T-helper 2 cell treated with Interferon-gamma antibody and Interleukin-4, amounts not matched to agents 5 μg/mL and 100 μg/mL, for 36 hours (primary cell): ENCODE data around the gene SCD5.

Experiments
- DNase-seq: peaks from one replicate; pipeline ENCODE4 v3.0.0; 2021; ENCODE audit warnings: low spot score
- H3K27ac Mint-ChIP-seq: one replicate; pipeline ENCODE4 v1.8.0; 2021; ENCODE audit warnings: mild to moderate bottlenecking, mixed read lengths
- H3K27me3 Mint-ChIP-seq: one replicate; pipeline ENCODE4 v1.8.0; 2021; ENCODE audit warnings: low read depth, mixed read lengths
- H3K36me3 Mint-ChIP-seq: one replicate; pipeline ENCODE4 v1.8.0; 2021; ENCODE audit warnings: low read depth, mixed read lengths
- H3K4me1 Mint-ChIP-seq: one replicate; pipeline ENCODE4 v1.8.0; 2021; ENCODE audit warnings: low read depth, mixed read lengths
- H3K4me3 Mint-ChIP-seq: one replicate; pipeline ENCODE4 v1.8.0; 2022; ENCODE audit warnings: mild to moderate bottlenecking, moderate library complexity, mixed read lengths
- H3K9me3 Mint-ChIP-seq: one replicate; pipeline ENCODE4 v1.8.0; 2021; ENCODE audit warnings: mixed read lengths

The SCD5 gene

DNA sequence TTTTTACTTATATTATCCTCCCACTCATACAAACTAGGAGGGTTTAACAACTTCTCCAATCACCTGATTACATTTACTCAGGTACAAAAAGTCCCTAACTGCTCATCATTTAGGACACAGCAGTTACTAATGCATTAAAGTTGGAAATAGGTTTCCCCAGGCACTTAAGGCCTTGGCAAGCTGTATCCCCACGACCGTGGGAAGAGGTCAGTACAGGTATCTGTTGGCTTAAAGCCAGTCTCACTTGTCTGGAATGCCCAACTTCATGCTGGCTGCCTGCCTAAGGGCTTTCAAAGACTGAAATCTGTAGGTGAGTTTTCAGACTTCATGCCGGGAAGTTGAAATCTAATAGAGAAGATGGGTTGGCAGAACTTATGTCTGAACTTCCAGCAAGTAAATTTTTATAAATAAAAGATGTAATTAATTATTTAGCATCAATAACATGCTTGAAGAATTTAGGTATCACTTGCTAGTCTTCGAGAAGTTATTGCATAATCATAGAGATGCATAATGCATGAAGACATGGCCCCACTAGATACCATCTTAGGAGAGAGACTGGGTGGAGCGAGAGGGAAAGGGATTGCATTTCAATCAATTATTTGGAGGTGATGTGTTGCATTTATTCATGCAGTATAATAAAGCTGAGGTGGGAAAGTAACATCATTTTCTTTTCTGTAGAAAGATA is 54.2 kb downstream of the SCD5 start:
- Mint-ChIP-seq H3K36me3 (no peaks in the 10 kb centered on the region), H3K4me3 (no peak overlapping the region), H3K9me3 (no peaks in the 10 kb centered on the region), H3K27ac (no peak overlapping the region), H3K4me1 (no peaks in the 10 kb centered on the region), H3K27me3 (peaks cover 16% of the 10 kb centered on the region)
- no peak for DNase-seq

DNA sequence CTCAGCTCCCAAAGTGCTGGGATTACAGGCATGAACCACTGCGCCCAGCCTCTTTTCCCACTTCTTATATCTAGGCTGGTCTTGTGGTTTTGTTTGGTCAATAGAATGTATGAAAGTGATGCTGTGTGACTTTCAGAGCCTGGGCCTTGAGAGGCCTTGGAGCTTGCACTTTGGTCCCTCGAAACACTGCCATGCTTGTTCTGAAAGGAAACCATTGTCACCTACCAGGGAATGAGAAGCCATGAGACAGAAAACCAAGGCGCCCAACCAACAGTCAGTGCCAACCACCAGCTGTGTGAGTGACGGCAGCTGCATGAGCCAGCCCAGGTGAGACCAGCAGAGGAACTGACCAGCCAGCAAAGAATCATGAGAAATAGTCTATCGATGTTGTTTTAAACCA is 57.4 kb downstream of the SCD5 start:
- H3K27ac Mint-ChIP-seq, result no peak overlapping the region

DNA sequence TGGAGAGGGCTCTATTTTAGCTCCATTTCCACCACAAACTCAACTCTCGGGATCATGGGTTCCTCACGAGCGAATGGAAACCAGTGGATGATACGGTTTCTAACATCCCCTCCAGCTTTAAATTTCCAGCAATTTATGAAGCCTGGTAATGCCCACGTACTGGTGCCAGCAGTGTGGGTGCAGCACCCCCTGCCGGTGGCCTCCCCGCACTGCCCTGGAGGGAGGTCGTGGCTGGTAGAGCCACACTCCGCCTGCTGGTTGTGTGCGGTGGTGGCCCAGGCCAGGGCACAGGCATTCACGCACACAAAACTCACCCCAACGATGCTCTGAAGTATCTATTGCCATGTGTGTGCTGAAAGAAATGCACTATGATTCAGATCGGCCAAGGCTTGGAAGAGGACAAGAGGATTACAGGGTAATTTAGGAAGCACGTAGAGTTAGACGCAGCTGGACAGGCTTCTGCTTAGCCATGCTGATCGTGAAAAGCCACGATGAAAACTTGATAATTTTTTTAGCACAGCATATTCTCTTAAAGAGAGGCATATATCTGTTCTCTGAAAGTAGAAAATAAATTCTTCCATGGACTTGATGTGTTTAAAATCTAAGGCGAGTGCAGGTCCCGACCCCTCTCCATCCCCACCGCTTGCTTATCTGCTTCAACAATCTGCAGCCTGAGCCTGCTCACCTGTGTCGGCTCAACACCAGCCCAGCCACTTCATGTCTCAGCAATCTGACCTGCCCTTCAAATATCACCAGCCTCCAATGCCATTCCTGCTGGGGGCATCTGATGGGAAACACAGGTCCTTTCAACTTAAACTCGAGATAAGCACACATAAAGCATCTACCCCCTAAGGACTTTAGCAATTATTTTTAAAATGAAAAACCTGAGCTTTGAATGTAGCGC is 59.1 kb downstream of the SCD5 start:
- H3K27me3 Mint-ChIP-seq, result peaks cover 5% of the 10 kb centered on the region
- H3K9me3 Mint-ChIP-seq, result no peaks in the 10 kb centered on the region
- DNase-seq, result peak; percentile 71
- H3K36me3 Mint-ChIP-seq, result no peaks in the 10 kb centered on the region
- H3K4me3 Mint-ChIP-seq, result no peak overlapping the region
- no peaks in the 10 kb centered on the region for H3K4me1 Mint-ChIP-seq
- H3K27ac Mint-ChIP-seq, result no peak overlapping the region

More for the DNA sequence above, 57.4 kb downstream of the SCD5 start:
- Mint-ChIP-seq H3K4me3 (no peak overlapping the region), H3K4me1 (no peaks in the 10 kb centered on the region), H3K27me3 (peaks cover 10% of the 10 kb centered on the region), H3K9me3 (no peaks in the 10 kb centered on the region), H3K36me3 (no peaks in the 10 kb centered on the region)
- DNase-seq, result no peak

DNA sequence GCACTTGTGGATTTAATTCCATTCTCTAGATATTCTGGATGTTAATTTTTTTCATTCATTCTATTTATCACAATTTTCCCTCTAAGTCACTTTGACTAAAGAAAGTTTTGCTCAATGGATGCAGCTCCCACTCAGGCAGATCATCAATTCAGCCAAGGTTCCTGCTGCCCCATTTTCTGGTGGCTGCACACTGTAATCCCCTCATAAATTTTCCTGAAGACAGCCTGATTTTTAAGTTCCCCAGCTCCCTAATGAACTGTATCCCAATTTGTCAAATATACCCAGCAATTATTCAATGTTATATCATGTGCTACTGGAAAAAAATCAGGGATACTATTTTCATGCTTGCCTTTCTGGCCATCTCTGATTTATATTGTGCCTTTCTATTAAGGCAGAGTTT is 61.2 kb downstream of the SCD5 start:
- Mint-ChIP-seq H3K36me3 (no peaks in the 10 kb centered on the region), H3K27ac (no peak overlapping the region), H3K27me3 (peaks cover 11% of the 10 kb centered on the region), H3K9me3 (no peaks in the 10 kb centered on the region), H3K4me3 (no peak overlapping the region), H3K4me1 (no peaks in the 10 kb centered on the region)
- DNase-seq, result no peak

DNA sequence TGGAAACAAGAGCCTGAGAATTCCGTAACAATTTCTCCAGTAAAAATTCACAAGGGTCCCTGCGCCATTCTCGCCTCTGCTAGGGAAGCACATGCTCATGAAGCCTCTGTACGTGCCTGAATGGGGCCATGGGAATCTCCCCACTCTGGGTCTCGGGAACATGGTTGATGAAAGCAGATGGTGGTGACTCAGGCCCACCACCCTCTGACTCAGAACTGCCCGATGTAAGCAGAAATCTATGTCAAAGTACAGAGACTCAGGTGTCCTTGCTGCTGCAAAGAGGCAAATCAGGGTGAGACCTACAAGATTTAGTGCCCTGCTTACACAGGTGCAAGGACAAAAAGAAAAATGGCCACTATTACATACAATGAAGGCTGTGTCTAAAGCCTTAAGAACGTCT is 65.0 kb downstream of the SCD5 start:
- no peak for DNase-seq
- Mint-ChIP-seq H3K36me3 (no peaks in the 10 kb centered on the region), H3K4me1 (no peaks in the 10 kb centered on the region), H3K4me3 (no peak overlapping the region), H3K9me3 (no peaks in the 10 kb centered on the region), H3K27ac (no peak overlapping the region), H3K27me3 (peaks cover 6% of the 10 kb centered on the region)

DNA sequence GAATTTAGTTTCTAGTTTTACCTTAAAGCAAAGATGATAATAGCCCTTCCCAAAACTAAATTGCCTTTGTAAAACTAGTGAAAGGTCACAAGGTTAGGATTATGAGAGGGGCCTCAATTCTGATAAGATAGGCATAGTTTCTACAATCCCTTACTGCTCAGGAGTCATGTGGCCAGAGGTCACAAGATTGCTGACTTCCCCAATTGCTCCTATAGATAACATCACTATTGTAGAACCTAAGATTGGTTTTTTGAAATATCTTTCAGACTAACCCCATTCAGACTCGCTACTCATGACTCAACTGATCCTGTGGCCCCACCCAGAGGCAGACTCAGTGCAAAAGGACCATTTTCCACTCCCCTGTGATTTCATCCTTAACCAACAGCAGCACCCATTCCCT is 70.3 kb downstream of the SCD5 start:
- no peak overlapping the region for H3K4me3 Mint-ChIP-seq
- no peaks in the 10 kb centered on the region for H3K4me1 Mint-ChIP-seq
- H3K36me3 Mint-ChIP-seq, result no peaks in the 10 kb centered on the region
- H3K27ac Mint-ChIP-seq, result no peak overlapping the region
- no peaks in the 10 kb centered on the region for H3K9me3 Mint-ChIP-seq
- DNase-seq, result no peak
- H3K27me3 Mint-ChIP-seq, result peaks cover 3% of the 10 kb centered on the region

DNA sequence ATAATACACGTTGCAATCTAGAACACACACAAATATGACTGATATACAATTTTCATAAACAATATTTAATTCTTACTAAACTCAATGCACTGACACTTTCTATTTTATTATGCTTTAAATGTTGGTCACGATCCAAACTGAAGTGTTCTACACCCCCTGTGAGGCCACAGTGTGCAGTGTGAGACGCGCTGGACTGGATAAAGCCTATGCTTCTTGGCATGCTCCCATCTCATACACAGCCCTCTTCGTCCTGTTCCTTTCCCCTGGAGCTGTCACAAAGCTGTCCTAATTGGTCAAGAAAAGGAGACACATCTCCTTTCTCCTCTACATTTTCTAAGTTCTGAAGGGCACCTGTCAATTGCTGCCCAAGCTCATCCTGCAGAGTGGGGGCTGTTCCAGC is 72.0 kb downstream of the SCD5 start:
- Mint-ChIP-seq H3K27me3 (no peaks in the 10 kb centered on the region), H3K9me3 (no peaks in the 10 kb centered on the region), H3K4me1 (peaks cover 2% of the 10 kb centered on the region), H3K36me3 (no peaks in the 10 kb centered on the region), H3K27ac (no peak overlapping the region), H3K4me3 (no peak overlapping the region)
- no peak for DNase-seq

DNA sequence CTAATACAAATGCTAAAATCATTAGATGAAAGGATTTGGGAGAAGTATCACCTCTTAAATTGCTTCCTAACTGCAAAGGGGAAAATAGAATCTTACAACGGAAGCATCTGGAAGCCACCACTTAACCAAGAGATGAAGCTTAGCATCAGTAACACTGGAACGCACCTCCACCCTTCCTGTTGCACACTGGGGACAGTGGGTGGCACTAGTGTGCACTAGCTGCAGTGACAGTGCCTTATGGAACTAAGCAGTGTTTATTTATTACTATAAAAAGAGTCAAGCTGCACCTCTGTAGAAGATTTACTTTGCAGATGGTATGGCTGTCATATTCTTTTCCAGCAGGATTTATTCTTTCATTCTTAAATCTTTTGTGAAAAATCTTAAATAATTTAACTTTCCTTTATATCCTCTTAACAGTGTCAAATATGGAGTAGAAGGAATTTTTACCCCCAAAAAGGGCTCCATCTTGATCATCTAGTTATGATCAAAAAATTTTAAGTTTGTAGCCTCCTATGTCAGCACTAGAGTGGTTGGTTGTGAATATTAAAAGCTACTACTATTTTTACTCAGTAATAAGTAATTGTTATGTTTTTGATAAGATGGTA is 76.7 kb downstream of the SCD5 start:
- no peak overlapping the region for H3K4me3 Mint-ChIP-seq
- no peaks in the 10 kb centered on the region for H3K36me3 Mint-ChIP-seq
- no peaks in the 10 kb centered on the region for H3K27me3 Mint-ChIP-seq
- DNase-seq, result no peak
- peaks cover 2% of the 10 kb centered on the region for H3K4me1 Mint-ChIP-seq
- H3K9me3 Mint-ChIP-seq, result no peaks in the 10 kb centered on the region
- no peak overlapping the region for H3K27ac Mint-ChIP-seq

DNA sequence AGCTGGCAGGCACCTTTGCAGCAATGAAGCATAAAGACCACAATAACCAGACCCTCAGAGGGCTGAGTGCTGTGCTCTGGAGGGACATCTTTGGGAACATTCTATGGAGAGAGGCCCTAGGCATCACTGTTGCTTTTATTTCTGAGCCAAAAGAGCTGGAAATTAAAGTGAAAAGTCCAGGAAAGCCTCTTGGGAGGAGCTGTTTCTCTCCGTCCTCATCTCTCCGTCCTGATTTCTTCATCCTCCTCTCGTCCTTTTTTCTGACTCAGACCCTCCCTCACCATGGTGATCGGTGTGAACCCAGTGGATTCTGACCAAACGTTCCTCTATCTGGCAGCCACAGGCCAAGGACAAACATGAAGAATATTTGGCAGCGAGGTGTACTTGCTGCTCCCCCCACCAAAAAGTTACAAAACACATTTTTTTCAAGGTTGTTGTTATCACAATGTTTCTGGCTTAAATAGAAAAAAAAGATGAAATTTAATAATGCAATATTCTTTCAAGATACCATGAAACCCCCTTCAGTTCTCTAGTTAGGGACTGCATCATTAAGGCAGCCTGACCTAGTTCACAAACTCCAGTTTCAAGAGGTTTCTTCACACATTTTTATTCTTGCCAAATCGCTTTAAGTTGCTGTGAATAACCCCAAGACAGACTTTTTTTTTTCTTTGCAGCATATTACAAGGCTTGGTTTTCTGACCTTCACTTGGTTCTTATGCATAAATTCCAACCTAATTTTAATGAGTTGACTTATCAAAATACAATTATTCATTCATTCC is 80.2 kb downstream of the SCD5 start:
- H3K9me3 Mint-ChIP-seq, result no peaks in the 10 kb centered on the region
- peaks cover 2% of the 10 kb centered on the region for H3K27me3 Mint-ChIP-seq
- H3K27ac Mint-ChIP-seq, result no peak overlapping the region
- H3K4me1 Mint-ChIP-seq, result peaks cover 2% of the 10 kb centered on the region
- no peaks in the 10 kb centered on the region for H3K36me3 Mint-ChIP-seq
- DNase-seq, result no peak
- H3K4me3 Mint-ChIP-seq, result no peak overlapping the region

DNA sequence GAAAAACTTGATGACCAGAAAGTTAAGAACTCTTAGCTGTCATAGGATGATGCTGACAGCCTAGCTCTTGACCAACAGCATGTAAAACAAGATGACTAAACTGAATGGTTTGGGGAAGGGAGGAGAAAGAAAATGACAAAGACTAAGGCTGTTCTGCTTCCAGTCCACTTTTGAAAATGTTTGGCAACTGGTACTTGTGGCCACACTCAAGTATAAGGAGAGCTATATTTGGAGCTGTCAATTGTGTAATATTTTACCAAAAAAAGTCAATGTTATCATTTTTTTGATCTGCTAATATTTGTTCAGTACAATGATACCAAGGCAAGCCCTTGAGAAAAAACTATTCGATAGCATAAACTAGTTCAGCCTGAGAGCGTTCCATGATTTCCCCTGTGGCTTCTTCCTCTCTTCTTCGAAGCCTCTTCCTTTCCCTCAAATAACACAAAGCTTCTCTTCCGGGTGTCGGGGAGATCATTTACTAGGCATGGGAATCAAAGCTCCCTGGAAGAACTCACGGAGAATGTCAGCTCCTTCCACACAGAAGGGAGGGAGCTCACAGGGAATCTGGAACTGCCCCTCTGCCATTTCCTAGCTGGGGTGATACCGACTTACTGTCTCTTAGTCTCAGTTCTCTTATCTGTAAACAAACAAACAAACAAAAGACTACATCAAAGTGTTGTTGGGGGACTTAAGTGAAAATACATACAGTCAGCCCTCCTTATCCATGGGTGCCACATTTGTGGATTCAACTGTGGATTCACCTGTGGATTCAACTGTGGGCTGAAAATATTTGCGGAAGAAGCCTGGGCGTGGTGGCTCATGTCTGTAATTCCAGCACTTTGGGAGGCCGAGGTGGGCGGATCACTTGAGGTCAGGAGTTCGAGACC is 82.6 kb downstream of the SCD5 start:
- DNase-seq, result no peak

DNA sequence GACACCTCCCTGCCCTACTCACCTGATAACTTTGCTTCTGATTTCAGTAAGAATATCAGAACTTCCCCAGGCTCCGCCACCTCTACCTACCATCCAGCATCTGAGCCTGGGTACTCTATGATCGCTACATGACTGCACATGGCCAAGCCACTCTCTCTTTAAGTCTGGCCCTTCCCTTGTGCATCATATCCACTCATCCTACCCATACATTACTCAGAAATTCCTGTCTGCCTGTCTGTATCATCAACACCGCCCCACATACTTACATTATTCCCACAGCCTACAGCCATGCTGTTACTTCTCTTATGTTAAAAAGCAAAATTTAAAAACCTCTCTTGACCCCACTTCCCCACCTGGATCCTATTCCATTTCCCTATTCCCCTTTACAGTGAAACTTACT is 84.7 kb downstream of the SCD5 start:
- peaks cover 5% of the 10 kb centered on the region for H3K27me3 Mint-ChIP-seq
- H3K4me1 Mint-ChIP-seq, result no peaks in the 10 kb centered on the region
- H3K4me3 Mint-ChIP-seq, result no peak overlapping the region
- DNase-seq, result no peak
- H3K9me3 Mint-ChIP-seq, result no peaks in the 10 kb centered on the region
- H3K27ac Mint-ChIP-seq, result no peak overlapping the region
- no peaks in the 10 kb centered on the region for H3K36me3 Mint-ChIP-seq

More for the DNA sequence above, 82.6 kb downstream of the SCD5 start:
- H3K4me3 Mint-ChIP-seq, result no peak overlapping the region
- no peaks in the 10 kb centered on the region for H3K9me3 Mint-ChIP-seq
- H3K4me1 Mint-ChIP-seq, result no peaks in the 10 kb centered on the region
- peaks cover 2% of the 10 kb centered on the region for H3K27me3 Mint-ChIP-seq
- no peaks in the 10 kb centered on the region for H3K36me3 Mint-ChIP-seq
- no peak overlapping the region for H3K27ac Mint-ChIP-seq

DNA sequence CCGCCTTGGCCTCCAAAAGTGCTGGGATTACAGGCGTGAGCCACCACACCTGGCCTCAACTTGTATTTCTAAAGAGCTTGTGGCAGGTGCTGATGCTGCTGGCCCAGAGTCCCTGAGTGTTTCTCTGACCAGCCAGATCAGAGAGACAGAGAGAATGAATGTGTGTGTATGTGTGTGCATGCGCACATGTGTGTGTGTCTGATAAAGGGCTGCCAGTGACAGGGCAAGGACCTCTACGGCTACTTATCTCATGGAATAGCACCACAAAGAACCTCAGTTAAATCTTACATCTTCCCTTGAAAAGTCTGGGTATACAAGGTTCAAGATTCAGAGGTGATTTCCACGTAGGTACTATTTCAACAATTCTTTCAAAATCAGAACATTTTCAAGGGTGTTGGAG is 86.0 kb downstream of the SCD5 start:
- peaks cover 10% of the 10 kb centered on the region for H3K27me3 Mint-ChIP-seq
- H3K36me3 Mint-ChIP-seq, result no peaks in the 10 kb centered on the region
- H3K4me1 Mint-ChIP-seq, result no peaks in the 10 kb centered on the region
- no peak overlapping the region for H3K27ac Mint-ChIP-seq
- no peaks in the 10 kb centered on the region for H3K9me3 Mint-ChIP-seq
- H3K4me3 Mint-ChIP-seq, result no peak overlapping the region
- DNase-seq, result no peak

DNA sequence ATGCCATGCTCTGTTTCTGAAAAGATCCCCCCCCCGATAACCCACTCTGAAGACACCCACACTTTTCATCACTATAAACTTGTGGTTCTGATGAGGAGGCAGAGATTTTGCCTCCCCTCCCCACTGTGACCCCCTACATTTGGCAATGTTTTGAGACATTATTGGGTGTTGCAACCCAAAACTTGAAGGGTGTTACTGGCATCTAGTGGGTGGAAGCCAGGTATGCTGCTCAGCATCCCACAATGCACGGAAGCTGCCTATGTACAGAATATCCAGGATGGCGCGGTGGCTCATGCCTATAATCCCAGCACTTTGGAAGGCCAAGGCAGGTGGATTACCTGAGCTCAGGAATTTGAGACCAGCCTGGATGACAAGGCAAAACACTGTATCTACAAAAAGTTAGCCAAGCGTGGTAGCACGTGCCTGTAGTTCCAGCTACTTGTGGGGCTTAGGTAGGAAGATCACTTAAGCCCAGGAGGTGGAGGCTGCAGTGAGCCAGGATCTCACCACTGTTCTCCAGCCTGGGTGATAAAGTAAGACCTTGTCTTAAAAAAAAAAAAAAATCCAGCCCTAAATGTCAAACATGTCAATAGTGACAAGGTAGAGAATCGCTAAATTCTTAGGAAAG is 87.3 kb downstream of the SCD5 start:
- Mint-ChIP-seq H3K36me3 (no peaks in the 10 kb centered on the region), H3K9me3 (no peaks in the 10 kb centered on the region), H3K27ac (no peak overlapping the region), H3K4me3 (no peak overlapping the region), H3K27me3 (peaks cover 14% of the 10 kb centered on the region), H3K4me1 (no peaks in the 10 kb centered on the region)
- DNase-seq, result no peak
